ENCODE data around the gene VIPR2. TPM values are rescaled to one million over a fixed set of nuclear protein-coding genes. Genes with fewer than 3 reads are reported as not detected.

VIPR2 gene
- polyA plus RNA-seq, 3 donors, result not detected

DNA sequence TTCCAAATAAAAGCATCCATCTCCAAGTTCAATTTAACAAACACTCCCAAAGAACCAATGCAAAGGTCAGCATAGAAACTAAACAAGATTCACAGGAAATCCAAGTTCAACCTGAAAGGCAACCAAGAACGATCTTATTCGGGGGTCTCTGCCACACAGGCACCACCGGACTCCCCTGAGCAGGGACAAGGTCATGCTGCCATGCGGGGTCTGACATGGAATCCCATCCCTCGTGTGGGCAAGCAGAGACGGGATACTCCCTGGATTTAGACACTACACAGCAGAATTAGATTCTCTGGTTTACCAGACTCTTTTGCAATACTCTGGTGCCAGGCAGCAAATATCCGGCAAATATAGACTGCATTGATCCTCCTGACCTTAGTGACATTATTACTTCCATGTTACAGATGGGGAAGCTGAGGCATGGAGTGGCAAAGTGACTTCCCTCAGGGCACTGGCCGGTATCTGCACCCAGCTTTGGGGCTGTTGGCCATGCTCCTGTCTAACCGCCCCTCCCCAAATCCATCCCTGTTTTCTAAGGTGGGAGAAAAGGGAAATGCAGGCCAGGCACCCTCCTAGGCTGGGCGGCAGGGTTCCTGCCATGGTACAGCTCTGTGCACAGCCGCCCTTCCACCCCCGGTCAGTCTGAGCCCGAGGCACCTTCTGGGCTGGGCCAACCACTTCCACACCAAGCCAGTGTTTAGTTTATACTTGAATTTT lies 111.8 kb downstream of the VIPR2 start:
- H3K79me2 ChIP-seq (ENCODE audit: insufficient read depth, low read length), result no peaks in the 10 kb centered on the region
- H3K9ac ChIP-seq (ENCODE audit: insufficient read depth, low read length, poor library complexity, severe bottlenecking), result no peak overlapping the region
- H3K4me1 Mint-ChIP-seq, result peaks cover 8% of the 10 kb centered on the region
- H4K20me1 ChIP-seq (ENCODE audit: insufficient read depth, low read length), result no peaks in the 10 kb centered on the region
- H3K27ac ChIP-seq (ENCODE audit: low read depth in 1 of 2, low read length in 2 of 2), result no peak overlapping the region
- peaks cover 19 to 43% (median 39%) of the 10 kb centered on the region in 3 donors for H3K27me3 Mint-ChIP-seq (ENCODE audit: low read depth in 3 of 3)
- no peaks in the 10 kb centered on the region for H3K36me3 Mint-ChIP-seq
- WGBS (ENCODE audit: insufficient coverage), result 98% methylated on average over 5 of the region's 13 CpGs
- H3K36me3 ChIP-seq (replicated peaks in 1 of 2; ENCODE audit: control insufficient read depth in 1 of 2, insufficient read depth in 2 of 2, low read length in 2 of 2), result no peaks in the 10 kb centered on the region
- no peak overlapping the region for H3K4me2 ChIP-seq (replicated peaks; ENCODE audit: extremely low read depth, low read length, poor library complexity, severe bottlenecking)
- H3K9me3 ChIP-seq (replicated peaks in 1 of 2; ENCODE audit: control insufficient read depth in 1 of 2, insufficient read depth in 1 of 2, low read length in 2 of 2), result no peaks in the 10 kb centered on the region
- H3K4me1 ChIP-seq (ENCODE audit: control insufficient read depth in 1 of 2, insufficient read depth in 2 of 2, low read length in 2 of 2), result peaks cover 4 to 7% of the 10 kb centered on the region in 2 donors
- TF ChIP-seq, protein P1, sequence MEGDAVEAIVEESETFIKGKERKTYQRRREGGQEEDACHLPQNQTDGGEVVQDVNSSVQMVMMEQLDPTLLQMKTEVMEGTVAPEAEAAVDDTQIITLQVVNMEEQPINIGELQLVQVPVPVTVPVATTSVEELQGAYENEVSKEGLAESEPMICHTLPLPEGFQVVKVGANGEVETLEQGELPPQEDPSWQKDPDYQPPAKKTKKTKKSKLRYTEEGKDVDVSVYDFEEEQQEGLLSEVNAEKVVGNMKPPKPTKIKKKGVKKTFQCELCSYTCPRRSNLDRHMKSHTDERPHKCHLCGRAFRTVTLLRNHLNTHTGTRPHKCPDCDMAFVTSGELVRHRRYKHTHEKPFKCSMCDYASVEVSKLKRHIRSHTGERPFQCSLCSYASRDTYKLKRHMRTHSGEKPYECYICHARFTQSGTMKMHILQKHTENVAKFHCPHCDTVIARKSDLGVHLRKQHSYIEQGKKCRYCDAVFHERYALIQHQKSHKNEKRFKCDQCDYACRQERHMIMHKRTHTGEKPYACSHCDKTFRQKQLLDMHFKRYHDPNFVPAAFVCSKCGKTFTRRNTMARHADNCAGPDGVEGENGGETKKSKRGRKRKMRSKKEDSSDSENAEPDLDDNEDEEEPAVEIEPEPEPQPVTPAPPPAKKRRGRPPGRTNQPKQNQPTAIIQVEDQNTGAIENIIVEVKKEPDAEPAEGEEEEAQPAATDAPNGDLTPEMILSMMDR (IDR thresholded peaks at IDR 0.05), result no peak
- no peak overlapping the region for H3K4me3 ChIP-seq (replicated peaks in 1 of 3; ENCODE audit: low read depth in 2 of 3, low read length in 3 of 3)
- peaks cover 3 to 26% of the 10 kb centered on the region in 2 donors for H3K27me3 ChIP-seq (ENCODE audit: control insufficient read depth in 2 of 2, insufficient read depth in 2 of 2, low read length in 2 of 2)
- peaks cover 0 to 5% (median 0%) of the 10 kb centered on the region in 7 donors for H3K9me3 Mint-ChIP-seq
- H3K27ac Mint-ChIP-seq, result no peak overlapping the region
- H3K4me3 Mint-ChIP-seq, result no peak overlapping the region
- intact Hi-C loops (cut with micrococcal nuclease), result no loop called here
- no peak overlapping the region for H2AFZ ChIP-seq (ENCODE audit: insufficient read depth, low read depth, low read length, poor library complexity, severe bottlenecking)
- no peak for DNase-seq

DNA sequence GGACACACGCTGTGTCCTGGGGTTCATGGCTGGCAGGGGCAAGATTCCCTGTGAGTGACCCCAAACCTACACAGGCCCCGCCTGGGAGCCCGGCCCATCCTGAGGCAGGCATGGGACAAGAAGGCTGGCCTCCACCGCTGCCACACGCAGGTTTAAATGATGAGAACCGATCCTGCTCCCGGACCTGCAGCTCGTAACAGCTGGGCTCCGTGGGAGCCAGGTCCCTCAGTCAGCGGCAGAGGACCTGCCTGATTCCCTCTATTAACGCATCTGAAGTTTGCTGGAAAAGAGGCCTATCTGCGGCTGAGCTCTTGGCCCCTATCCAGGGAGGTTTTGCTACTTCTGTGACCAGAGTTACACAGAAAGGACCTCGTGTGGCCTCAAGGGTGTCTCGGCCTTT lies 112.3 kb downstream of the VIPR2 start:
- peaks cover 0 to 5% (median 0%) of the 10 kb centered on the region in 7 donors for H3K9me3 Mint-ChIP-seq
- Histone ChIP-seq H4K20me1 (ENCODE audit: insufficient read depth, low read length) (no peaks in the 10 kb centered on the region), H3K36me3 (replicated peaks in 1 of 2; ENCODE audit: control insufficient read depth in 1 of 2, insufficient read depth in 2 of 2, low read length in 2 of 2) (no peaks in the 10 kb centered on the region), H2AFZ (ENCODE audit: insufficient read depth, low read depth, low read length, poor library complexity, severe bottlenecking) (no peak overlapping the region), H3K4me3 (replicated peaks in 1 of 3; ENCODE audit: low read depth in 2 of 3, low read length in 3 of 3) (no peak overlapping the region), H3K9me3 (replicated peaks in 1 of 2; ENCODE audit: control insufficient read depth in 1 of 2, insufficient read depth in 1 of 2, low read length in 2 of 2) (no peaks in the 10 kb centered on the region), H3K4me1 (ENCODE audit: control insufficient read depth in 1 of 2, insufficient read depth in 2 of 2, low read length in 2 of 2) (peaks cover 4 to 7% of the 10 kb centered on the region in 2 donors), H3K9ac (ENCODE audit: insufficient read depth, low read length, poor library complexity, severe bottlenecking) (no peak overlapping the region), H3K27me3 (ENCODE audit: control insufficient read depth in 2 of 2, insufficient read depth in 2 of 2, low read length in 2 of 2) (peaks cover 3 to 26% of the 10 kb centered on the region in 2 donors), H3K27ac (ENCODE audit: low read depth in 1 of 2, low read length in 2 of 2) (no peak overlapping the region), H3K4me2 (replicated peaks; ENCODE audit: extremely low read depth, low read length, poor library complexity, severe bottlenecking) (no peak overlapping the region), H3K79me2 (ENCODE audit: insufficient read depth, low read length) (no peaks in the 10 kb centered on the region)
- 84% methylated on average over 12 of the region's 14 CpGs for WGBS (ENCODE audit: insufficient coverage)
- H3K27me3 Mint-ChIP-seq (ENCODE audit: low read depth in 3 of 3), result peaks cover 19 to 45% (median 39%) of the 10 kb centered on the region in 3 donors
- no peaks in the 10 kb centered on the region for H3K36me3 Mint-ChIP-seq
- H3K27ac Mint-ChIP-seq, result no peak overlapping the region
- peaks cover 8% of the 10 kb centered on the region for H3K4me1 Mint-ChIP-seq
- TF ChIP-seq, protein P1 (IDR thresholded peaks at IDR 0.05), result no peak
- DNase-seq, result no peak
- H3K4me3 Mint-ChIP-seq, result no peak overlapping the region
- intact Hi-C loops (cut with micrococcal nuclease), result no loop called here

All from CD14-positive monocyte (primary cell).